Measurements from ENCODE around the gene ATF7. TPM values are rescaled to one million over a fixed set of nuclear protein-coding genes. Genes with fewer than 3 reads are reported as not detected.

The ATF7 gene
- total RNA-seq, 1 donor: 17.4 TPM

- peaks cover 27% of the 10 kb centered on the region for H4K20me1 ChIP-seq (ENCODE audit: insufficient read depth, low read length)
- TF ChIP-seq, protein P1, sequence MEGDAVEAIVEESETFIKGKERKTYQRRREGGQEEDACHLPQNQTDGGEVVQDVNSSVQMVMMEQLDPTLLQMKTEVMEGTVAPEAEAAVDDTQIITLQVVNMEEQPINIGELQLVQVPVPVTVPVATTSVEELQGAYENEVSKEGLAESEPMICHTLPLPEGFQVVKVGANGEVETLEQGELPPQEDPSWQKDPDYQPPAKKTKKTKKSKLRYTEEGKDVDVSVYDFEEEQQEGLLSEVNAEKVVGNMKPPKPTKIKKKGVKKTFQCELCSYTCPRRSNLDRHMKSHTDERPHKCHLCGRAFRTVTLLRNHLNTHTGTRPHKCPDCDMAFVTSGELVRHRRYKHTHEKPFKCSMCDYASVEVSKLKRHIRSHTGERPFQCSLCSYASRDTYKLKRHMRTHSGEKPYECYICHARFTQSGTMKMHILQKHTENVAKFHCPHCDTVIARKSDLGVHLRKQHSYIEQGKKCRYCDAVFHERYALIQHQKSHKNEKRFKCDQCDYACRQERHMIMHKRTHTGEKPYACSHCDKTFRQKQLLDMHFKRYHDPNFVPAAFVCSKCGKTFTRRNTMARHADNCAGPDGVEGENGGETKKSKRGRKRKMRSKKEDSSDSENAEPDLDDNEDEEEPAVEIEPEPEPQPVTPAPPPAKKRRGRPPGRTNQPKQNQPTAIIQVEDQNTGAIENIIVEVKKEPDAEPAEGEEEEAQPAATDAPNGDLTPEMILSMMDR (IDR thresholded peaks at IDR 0.05; ENCODE audit: extremely low read depth, low read depth, low read length): no peak
- no peak overlapping the region for H3K4me2 ChIP-seq (ENCODE audit: insufficient read depth, low read length)
- no peaks in the 10 kb centered on the region for H3K27me3 ChIP-seq (ENCODE audit: insufficient read depth, low read length)
- peaks cover 57% of the 10 kb centered on the region for H3K79me2 ChIP-seq (ENCODE audit: insufficient read depth, low read length)
- no peak overlapping the region for H3K4me3 ChIP-seq (ENCODE audit: insufficient read depth, low read length)
- DNase-seq (ENCODE audit: insufficient read length, low spot score, missing footprints): no peak
- H2AFZ ChIP-seq (ENCODE audit: low read length): no peak overlapping the region
- peaks cover 11% of the 10 kb centered on the region for H3K4me1 ChIP-seq (ENCODE audit: insufficient read depth, low read length)
- no peak overlapping the region for H3K27ac ChIP-seq (ENCODE audit: low read depth, low read length)
- H3K36me3 ChIP-seq (ENCODE audit: insufficient read depth, low read length): peaks cover 36% of the 10 kb centered on the region
- no peaks in the 10 kb centered on the region for H3K9me3 ChIP-seq (ENCODE audit: low read depth, low read length)
These were observed 136.8 kb downstream of the ATF7 start for GRCh38 chr12:53489242-53489864.

GRCh38 chr12:53486736-53487487 lies 139.3 kb downstream of the ATF7 start:
- H3K4me3 ChIP-seq (ENCODE audit: insufficient read depth, low read length): no peak overlapping the region
- peaks cover 40% of the 10 kb centered on the region for H4K20me1 ChIP-seq (ENCODE audit: insufficient read depth, low read length)

GRCh38 chr12:53485955-53486735 lies 140.0 kb downstream of the ATF7 start:
- no peak overlapping the region for H3K4me2 ChIP-seq (ENCODE audit: insufficient read depth, low read length)
- H3K4me3 ChIP-seq (ENCODE audit: insufficient read depth, low read length): no peak overlapping the region
- H3K79me2 ChIP-seq (ENCODE audit: insufficient read depth, low read length): peaks cover 42% of the 10 kb centered on the region
- TF ChIP-seq, protein P1 (IDR thresholded peaks at IDR 0.05; ENCODE audit: extremely low read depth, low read depth, low read length): no peak
- H3K36me3 ChIP-seq (ENCODE audit: insufficient read depth, low read length): peaks cover 68% of the 10 kb centered on the region
- DNase-seq (ENCODE audit: insufficient read length, low spot score, missing footprints): peak; percentile 26
- H3K4me1 ChIP-seq (ENCODE audit: insufficient read depth, low read length): peaks cover 9% of the 10 kb centered on the region
- no peak overlapping the region for H2AFZ ChIP-seq (ENCODE audit: low read length)
- peaks cover 46% of the 10 kb centered on the region for H4K20me1 ChIP-seq (ENCODE audit: insufficient read depth, low read length)
- no peaks in the 10 kb centered on the region for H3K27me3 ChIP-seq (ENCODE audit: insufficient read depth, low read length)
- H3K27ac ChIP-seq (ENCODE audit: low read depth, low read length): no peak overlapping the region
- H3K9me3 ChIP-seq (ENCODE audit: low read depth, low read length): no peaks in the 10 kb centered on the region

More at GRCh38 chr12:53486736-53487487, 139.3 kb downstream of the ATF7 start:
- Histone ChIP-seq H2AFZ (ENCODE audit: low read length) (no peak overlapping the region), H3K4me1 (ENCODE audit: insufficient read depth, low read length) (peaks cover 1% of the 10 kb centered on the region), H3K36me3 (ENCODE audit: insufficient read depth, low read length) (peaks cover 61% of the 10 kb centered on the region), H3K27me3 (ENCODE audit: insufficient read depth, low read length) (no peaks in the 10 kb centered on the region), H3K79me2 (ENCODE audit: insufficient read depth, low read length) (peaks cover 42% of the 10 kb centered on the region), H3K27ac (ENCODE audit: low read depth, low read length) (no peak overlapping the region), H3K4me2 (ENCODE audit: insufficient read depth, low read length) (no peak overlapping the region), H3K9me3 (ENCODE audit: low read depth, low read length) (no peaks in the 10 kb centered on the region)
- TF ChIP-seq, protein P1 (IDR thresholded peaks at IDR 0.05; ENCODE audit: extremely low read depth, low read depth, low read length): no peak
- peak; percentile 25 for DNase-seq (ENCODE audit: insufficient read length, low spot score, missing footprints)
